HepG2 (cell line): ENCODE data around the gene AK3. TPM values are rescaled to one million over a fixed set of nuclear protein-coding genes. Genes with fewer than 3 reads are reported as not detected.

Experiments used
- ARID2 ChIP-seq: sonication (generic); formaldehyde crosslinking; IDR thresholded peaks from 2 replicates; pipeline ENCODE4 v1.8.1; 2022; ENCODE audit warnings: mild to moderate bottlenecking, missing genetic modification reagents, borderline replicate concordance
- ATF7 ChIP-seq, 2 experiments: fragments of 450-650 bp in 1 of 2; sonication (generic) in 1 of 2; formaldehyde crosslinking in 1 of 2; IDR thresholded peaks; 2 replicates each; pipeline versions ENCODE4 v1.4.0 to v1.6.1; 2016 to 2020; ENCODE audit warnings: antibody characterized with exemption in 1 of 2, mild to moderate bottlenecking in 1 of 2, missing genetic modification reagents in 1 of 2
- CHD4 ChIP-seq: fragments of 200-600 bp; sonication (generic); IDR thresholded peaks from 2 replicates; pipeline ENCODE4 v1.7.0; 2017; ENCODE audit warnings: mild to moderate bottlenecking, low read length, borderline replicate concordance
- GLI4 ChIP-seq: sonication (generic); formaldehyde crosslinking; IDR thresholded peaks from 2 replicates; pipeline ENCODE4 v1.5.1; 2020; ENCODE audit warnings: missing genetic modification reagents, mild to moderate bottlenecking, moderate library complexity, borderline replicate concordance
- ZFP36L2 ChIP-seq: sonication (generic); formaldehyde crosslinking; IDR thresholded peaks from 2 replicates; pipeline ENCODE4 v1.4.0; 2020; ENCODE audit warnings: missing genetic modification reagents
- ZNF101 ChIP-seq: sonication (generic); formaldehyde crosslinking; IDR thresholded peaks from 2 replicates; pipeline ENCODE4 v1.4.0; 2020; ENCODE audit warnings: mild to moderate bottlenecking, low read depth, missing genetic modification reagents, borderline replicate concordance
- ZNF138 ChIP-seq: sonication (generic); formaldehyde crosslinking; IDR thresholded peaks from 2 replicates; pipeline ENCODE4 v1.5.0; 2020; ENCODE audit warnings: mild to moderate bottlenecking, low read depth, missing genetic modification reagents
- ZNF292 ChIP-seq: sonication (generic); formaldehyde crosslinking; IDR thresholded peaks from 2 replicates; pipeline ENCODE4 v1.8.1; 2022; ENCODE audit warnings: mild to moderate bottlenecking, low read depth, missing genetic modification reagents, borderline replicate concordance
- ZNF747 ChIP-seq: sonication (generic); formaldehyde crosslinking; IDR thresholded peaks from 2 replicates; pipeline ENCODE4 v1.8.1; 2023; ENCODE audit warnings: missing genetic modification reagents, mild to moderate bottlenecking, borderline replicate concordance
- polyA plus RNA-seq, 8 experiments: library from polyadenylated mRNA; depleted of rRNA in 3 of 8; stranded (reverse) in 7 of 8; unstranded in 1 of 8; fragments of >200 nt; fragmentation: Illumina TruSeq in 4 of 8; extraction: Trizol in 4 of 8; gene quantifications; 2 replicates each; pipeline versions ENCODE4 v1.2.1 to v1.2.3, GENCODE V29; 2011 to 2016; ENCODE audit warnings: low read depth in 4 of 8, missing spikeins in 1 of 8, mixed read lengths in 1 of 8; ENCODE audit not compliant: insufficient read depth in 1 of 8
- total RNA-seq, 5 experiments: library from RNA; depleted of rRNA; stranded (reverse); fragments of >200 nt; fragmentation: Illumina TruSeq; extraction: Trizol; gene quantifications; 2 replicates each; pipeline ENCODE4 v1.2.3, GENCODE V29; 2016; ENCODE audit warnings: low read depth in 1 of 5
- TF ChIP-seq, protein P1 (sequence below): sonication (generic); formaldehyde crosslinking; IDR thresholded peaks from 2 replicates; pipeline ENCODE4; 2020; ENCODE audit warnings: missing genetic modification reagents, mild to moderate bottlenecking, borderline replicate concordance
- TF ChIP-seq, protein P2 (sequence below): sonication (generic); formaldehyde crosslinking; IDR thresholded peaks from 2 replicates; pipeline ENCODE4 v1.5.1; 2020; ENCODE audit warnings: missing genetic modification reagents, mild to moderate bottlenecking, borderline replicate concordance
- TF ChIP-seq, protein P3 (sequence below): sonication (generic); formaldehyde crosslinking; IDR thresholded peaks from 2 replicates; pipeline ENCODE4 v1.5.1; 2020; ENCODE audit warnings: mild to moderate bottlenecking, missing genetic modification reagents, borderline replicate concordance
- TF ChIP-seq, protein P4 (sequence below): sonication (generic); formaldehyde crosslinking; IDR thresholded peaks from 2 replicates; pipeline ENCODE4 v1.5.1; 2020; ENCODE audit warnings: missing genetic modification reagents, mild to moderate bottlenecking, borderline replicate concordance
- TF ChIP-seq, protein P5 (sequence below): conservative IDR thresholded peaks from 2 replicates; pipeline ENCODE4 v1.6.1; 2018; ENCODE audit warnings: missing genetic modification reagents
- TF ChIP-seq, protein P6 (sequence below): sonication (generic); formaldehyde crosslinking; IDR thresholded peaks from 2 replicates; pipeline ENCODE4 v1.5.0; 2020; ENCODE audit warnings: mild to moderate bottlenecking, missing genetic modification reagents

AK3 gene
- total and polyA plus RNA-seq, 2 of the 13 experiments (the other 11 are each of a cell fraction or from before 2014, with no cell fraction given): 76.8 to 109 TPM

DNA sequence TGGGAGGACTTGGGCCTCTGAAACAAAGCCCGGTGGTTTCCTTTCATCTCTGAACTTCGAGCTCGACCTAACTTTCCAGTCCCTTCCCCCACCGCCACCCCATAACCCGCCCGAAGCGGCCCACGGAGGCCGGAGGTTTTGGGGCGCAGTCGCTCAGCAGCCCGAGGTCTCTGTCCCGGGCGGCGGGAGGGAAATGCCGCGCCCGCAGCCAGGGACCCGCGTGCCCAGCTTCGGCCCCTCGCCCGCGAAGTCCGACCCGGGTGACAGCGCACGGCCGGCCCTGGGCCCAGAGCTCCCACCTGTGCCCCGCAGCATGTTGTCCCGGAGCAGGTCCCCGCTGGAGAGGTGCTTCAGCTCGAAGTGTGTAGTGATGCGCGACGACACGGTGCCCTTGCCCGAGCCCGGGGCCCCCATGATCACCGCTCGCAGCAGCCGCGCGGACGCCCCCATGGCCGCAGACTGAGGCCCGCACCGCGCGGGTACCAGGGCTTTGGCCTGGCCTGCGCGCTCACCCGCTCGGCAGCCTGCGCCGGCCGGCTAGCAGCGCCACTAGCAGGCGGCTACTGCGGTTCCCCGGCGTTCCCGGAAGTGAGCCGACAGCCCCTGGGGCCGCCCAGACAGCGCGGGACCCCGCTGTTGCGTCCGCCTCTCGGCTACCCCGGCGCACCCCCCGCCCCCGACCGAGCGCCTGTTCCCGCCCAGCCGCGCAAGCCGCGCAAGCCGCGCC, at the start of gene AK3 (continued):
- TF ChIP-seq, protein P1, sequence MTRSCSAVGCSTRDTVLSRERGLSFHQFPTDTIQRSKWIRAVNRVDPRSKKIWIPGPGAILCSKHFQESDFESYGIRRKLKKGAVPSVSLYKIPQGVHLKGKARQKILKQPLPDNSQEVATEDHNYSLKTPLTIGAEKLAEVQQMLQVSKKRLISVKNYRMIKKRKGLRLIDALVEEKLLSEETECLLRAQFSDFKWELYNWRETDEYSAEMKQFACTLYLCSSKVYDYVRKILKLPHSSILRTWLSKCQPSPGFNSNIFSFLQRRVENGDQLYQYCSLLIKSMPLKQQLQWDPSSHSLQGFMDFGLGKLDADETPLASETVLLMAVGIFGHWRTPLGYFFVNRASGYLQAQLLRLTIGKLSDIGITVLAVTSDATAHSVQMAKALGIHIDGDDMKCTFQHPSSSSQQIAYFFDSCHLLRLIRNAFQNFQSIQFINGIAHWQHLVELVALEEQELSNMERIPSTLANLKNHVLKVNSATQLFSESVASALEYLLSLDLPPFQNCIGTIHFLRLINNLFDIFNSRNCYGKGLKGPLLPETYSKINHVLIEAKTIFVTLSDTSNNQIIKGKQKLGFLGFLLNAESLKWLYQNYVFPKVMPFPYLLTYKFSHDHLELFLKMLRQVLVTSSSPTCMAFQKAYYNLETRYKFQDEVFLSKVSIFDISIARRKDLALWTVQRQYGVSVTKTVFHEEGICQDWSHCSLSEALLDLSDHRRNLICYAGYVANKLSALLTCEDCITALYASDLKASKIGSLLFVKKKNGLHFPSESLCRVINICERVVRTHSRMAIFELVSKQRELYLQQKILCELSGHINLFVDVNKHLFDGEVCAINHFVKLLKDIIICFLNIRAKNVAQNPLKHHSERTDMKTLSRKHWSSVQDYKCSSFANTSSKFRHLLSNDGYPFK (CRISPR knock-in tag): peak; percentile 20; the same call in 1 of the 2 replicates
- TF ChIP-seq ZNF747 (CRISPR knock-in tag): peak; percentile 67; the same call in 1 of the 2 replicates
- TF ChIP-seq, protein P2, sequence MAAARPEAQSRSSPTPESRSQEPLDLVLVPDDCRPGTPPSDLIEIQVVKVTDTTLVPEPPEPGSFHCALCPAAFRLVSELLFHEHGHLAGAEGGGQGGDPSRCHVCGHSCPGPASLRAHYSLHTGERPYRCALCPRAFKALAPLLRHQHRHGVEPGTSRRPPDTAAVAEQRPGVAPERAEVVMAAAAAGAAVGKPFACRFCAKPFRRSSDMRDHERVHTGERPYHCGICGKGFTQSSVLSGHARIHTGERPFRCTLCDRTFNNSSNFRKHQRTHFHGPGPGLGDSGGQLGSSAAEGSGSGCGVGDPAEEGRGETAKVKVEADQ: no peak
- TF ChIP-seq ARID2 (CRISPR knock-in tag): peak; percentile 82; the same call in 1 of the 2 replicates
- TF ChIP-seq, protein P3, sequence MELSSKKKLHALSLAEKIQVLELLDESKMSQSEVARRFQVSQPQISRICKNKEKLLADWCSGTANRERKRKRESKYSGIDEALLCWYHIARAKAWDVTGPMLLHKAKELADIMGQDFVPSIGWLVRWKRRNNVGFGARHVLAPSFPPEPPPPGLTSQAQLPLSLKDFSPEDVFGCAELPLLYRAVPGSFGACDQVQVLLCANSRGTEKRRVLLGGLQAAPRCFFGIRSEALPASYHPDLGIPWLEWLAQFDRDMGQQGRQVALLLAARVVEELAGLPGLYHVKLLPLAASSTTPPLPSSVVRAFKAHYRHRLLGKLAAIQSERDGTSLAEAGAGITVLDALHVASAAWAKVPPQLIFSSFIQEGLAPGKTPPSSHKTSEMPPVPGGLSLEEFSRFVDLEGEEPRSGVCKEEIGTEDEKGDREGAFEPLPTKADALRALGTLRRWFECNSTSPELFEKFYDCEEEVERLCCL (CRISPR knock-in tag): no peak
- TF ChIP-seq ATF7 (IDR thresholded peaks at IDR 0.05): no peak
- TF ChIP-seq ATF7 (CRISPR knock-in tag; IDR thresholded peaks at IDR 0.05): no peak; the same call in 1 of the 2 replicates
- TF ChIP-seq, protein P4, sequence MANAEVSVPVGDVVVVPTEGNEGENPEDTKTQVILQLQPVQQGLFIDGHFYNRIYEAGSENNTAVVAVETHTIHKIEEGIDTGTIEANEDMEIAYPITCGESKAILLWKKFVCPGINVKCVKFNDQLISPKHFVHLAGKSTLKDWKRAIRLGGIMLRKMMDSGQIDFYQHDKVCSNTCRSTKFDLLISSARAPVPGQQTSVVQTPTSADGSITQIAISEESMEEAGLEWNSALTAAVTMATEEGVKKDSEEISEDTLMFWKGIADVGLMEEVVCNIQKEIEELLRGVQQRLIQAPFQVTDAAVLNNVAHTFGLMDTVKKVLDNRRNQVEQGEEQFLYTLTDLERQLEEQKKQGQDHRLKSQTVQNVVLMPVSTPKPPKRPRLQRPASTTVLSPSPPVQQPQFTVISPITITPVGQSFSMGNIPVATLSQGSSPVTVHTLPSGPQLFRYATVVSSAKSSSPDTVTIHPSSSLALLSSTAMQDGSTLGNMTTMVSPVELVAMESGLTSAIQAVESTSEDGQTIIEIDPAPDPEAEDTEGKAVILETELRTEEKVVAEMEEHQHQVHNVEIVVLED (CRISPR knock-in tag): peak; percentile 57; the same call in 1 of the 2 replicates
- TF ChIP-seq, protein P5, sequence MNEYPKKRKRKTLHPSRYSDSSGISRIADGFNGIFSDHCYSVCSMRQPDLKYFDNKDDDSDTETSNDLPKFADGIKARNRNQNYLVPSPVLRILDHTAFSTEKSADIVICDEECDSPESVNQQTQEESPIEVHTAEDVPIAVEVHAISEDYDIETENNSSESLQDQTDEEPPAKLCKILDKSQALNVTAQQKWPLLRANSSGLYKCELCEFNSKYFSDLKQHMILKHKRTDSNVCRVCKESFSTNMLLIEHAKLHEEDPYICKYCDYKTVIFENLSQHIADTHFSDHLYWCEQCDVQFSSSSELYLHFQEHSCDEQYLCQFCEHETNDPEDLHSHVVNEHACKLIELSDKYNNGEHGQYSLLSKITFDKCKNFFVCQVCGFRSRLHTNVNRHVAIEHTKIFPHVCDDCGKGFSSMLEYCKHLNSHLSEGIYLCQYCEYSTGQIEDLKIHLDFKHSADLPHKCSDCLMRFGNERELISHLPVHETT: peak; percentile 54; the same call in 1 of the 2 replicates
- no peak for TF ChIP-seq ZNF292
- no peak for TF ChIP-seq CHD4
- TF ChIP-seq GLI4: peak; percentile 83; the same call in 1 of the 2 replicates
- TF ChIP-seq ZNF138 (CRISPR knock-in tag): no peak; the same call in 1 of the 2 replicates
- TF ChIP-seq ZNF101 (CRISPR knock-in tag): no peak
- no peak for TF ChIP-seq ZFP36L2 (CRISPR knock-in tag)
- TF ChIP-seq, protein P6, sequence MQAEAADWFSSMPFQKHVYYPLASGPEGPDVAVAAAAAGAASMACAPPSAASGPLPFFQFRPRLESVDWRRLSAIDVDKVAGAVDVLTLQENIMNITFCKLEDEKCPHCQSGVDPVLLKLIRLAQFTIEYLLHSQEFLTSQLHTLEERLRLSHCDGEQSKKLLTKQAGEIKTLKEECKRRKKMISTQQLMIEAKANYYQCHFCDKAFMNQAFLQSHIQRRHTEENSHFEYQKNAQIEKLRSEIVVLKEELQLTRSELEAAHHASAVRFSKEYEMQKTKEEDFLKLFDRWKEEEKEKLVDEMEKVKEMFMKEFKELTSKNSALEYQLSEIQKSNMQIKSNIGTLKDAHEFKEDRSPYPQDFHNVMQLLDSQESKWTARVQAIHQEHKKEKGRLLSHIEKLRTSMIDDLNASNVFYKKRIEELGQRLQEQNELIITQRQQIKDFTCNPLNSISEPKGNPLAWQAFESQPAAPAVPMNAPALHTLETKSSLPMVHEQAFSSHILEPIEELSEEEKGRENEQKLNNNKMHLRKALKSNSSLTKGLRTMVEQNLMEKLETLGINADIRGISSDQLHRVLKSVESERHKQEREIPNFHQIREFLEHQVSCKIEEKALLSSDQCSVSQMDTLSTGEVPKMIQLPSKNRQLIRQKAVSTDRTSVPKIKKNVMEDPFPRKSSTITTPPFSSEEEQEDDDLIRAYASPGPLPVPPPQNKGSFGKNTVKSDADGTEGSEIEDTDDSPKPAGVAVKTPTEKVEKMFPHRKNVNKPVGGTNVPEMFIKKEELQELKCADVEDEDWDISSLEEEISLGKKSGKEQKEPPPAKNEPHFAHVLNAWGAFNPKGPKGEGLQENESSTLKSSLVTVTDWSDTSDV (CRISPR knock-in tag): no peak
